WI38 (cell line): ENCODE results near the gene CHIC2.

Experiments
- H3K4me3 ChIP-seq: 2 replicates; pipeline ENCODE4 v1.5.1; 2011; ENCODE audit warnings: low read depth, mild to moderate bottlenecking, control low read depth, low read length
- TF ChIP-seq, protein P1 (sequence below): IDR thresholded peaks from 2 replicates; pipeline ENCODE4 v1.5.1; 2012; ENCODE audit warnings: low read depth, mild to moderate bottlenecking, control low read depth, low read length

Gene CHIC2

DNA sequence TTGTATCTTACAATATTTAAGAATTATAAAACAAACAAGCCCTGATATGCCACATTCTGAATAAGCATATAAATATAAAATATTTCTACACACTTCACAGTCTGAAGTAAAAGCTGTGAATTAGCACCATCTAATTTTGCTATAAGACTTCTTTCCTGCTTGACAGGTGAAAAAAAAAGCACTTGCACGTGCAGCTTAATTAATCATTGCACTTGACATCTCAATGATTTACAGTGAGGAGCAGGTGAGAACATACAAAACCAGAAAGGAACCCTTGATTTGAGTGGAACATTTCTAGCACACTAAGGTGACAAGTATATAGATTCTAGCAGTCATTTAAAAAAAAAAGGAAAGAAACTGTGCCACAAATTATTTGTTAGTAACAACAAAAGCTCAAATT, 47.9 kb downstream of the CHIC2 start:
- H3K4me3 ChIP-seq, result no peak overlapping the region
- TF ChIP-seq, protein P1, sequence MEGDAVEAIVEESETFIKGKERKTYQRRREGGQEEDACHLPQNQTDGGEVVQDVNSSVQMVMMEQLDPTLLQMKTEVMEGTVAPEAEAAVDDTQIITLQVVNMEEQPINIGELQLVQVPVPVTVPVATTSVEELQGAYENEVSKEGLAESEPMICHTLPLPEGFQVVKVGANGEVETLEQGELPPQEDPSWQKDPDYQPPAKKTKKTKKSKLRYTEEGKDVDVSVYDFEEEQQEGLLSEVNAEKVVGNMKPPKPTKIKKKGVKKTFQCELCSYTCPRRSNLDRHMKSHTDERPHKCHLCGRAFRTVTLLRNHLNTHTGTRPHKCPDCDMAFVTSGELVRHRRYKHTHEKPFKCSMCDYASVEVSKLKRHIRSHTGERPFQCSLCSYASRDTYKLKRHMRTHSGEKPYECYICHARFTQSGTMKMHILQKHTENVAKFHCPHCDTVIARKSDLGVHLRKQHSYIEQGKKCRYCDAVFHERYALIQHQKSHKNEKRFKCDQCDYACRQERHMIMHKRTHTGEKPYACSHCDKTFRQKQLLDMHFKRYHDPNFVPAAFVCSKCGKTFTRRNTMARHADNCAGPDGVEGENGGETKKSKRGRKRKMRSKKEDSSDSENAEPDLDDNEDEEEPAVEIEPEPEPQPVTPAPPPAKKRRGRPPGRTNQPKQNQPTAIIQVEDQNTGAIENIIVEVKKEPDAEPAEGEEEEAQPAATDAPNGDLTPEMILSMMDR, result no peak

DNA sequence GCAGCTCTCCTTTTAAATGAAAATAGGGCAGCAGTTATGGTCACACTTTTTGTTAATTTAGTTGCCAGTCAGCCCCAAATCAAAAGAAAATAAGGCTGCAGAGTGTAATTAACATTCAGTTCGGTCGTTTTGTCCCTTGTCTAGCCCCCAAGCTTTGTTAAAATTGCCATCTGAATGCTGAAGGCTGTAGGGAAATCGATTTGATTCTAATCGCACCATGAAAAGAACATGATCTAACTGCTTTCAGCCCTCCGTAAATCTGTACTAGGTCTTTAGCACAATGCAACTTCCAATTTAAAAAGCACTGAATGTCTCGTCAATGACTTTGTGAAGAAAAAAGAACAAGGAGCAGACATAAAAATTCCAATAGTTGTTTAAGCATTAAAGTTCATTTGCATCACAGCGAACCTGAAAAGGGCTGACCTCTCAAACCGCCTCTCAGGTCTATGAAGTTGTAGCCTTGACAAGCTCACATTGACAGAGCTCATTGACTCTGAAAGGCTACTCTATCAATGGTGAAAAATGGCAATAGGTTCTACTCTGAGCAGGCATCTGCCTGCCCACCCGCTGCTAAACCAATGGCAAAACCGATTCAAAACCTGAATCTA, 48.9 kb downstream of the CHIC2 start:
- no peak overlapping the region for H3K4me3 ChIP-seq
- TF ChIP-seq, protein P1, result no peak

DNA sequence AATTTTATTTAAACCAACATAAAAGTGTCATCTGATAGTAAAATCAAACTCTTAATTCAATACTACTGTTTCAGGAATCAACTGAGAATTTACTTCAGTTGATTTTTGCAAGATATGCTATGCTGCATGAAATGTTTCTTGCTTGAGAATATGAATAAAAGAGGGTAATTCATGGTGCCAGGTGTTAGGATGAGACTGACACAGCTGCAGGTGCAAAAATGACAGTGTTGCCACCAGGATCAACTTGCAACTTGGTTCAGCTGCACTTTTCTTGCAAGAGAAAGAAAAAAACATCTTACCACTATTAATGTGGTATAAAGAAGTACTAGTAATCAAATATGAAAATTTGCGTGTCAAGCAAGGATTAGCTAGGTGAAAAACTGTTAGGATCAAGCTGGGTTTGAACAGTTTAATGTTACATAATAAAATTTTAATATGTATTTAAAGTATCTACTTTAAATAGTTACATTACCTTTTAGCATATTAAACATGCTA, 49.7 kb downstream of the CHIC2 start:
- no peak overlapping the region for H3K4me3 ChIP-seq

DNA sequence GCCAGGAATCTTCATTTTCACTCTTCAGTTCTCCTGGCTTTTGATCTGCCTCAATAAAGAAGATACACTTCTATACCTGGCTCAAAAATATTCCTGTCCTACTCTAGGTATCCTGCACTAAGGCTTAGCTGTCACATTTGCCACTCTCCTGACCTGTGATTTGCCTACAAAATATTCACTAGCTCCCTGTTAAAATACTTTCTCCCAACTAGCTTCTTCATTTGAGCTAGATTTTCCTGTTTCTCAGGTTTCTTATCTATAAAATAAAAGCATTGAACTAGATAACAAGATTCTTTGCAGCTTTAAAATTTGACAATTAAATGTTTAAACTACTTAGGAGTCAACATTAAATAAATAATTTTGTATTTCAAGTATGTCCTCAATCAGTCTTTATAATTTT, 53.2 kb downstream of the CHIC2 start:
- TF ChIP-seq, protein P1, result no peak
- no peak overlapping the region for H3K4me3 ChIP-seq

More for the DNA sequence above, 49.7 kb downstream of the CHIC2 start:
- TF ChIP-seq, protein P1, result no peak

DNA sequence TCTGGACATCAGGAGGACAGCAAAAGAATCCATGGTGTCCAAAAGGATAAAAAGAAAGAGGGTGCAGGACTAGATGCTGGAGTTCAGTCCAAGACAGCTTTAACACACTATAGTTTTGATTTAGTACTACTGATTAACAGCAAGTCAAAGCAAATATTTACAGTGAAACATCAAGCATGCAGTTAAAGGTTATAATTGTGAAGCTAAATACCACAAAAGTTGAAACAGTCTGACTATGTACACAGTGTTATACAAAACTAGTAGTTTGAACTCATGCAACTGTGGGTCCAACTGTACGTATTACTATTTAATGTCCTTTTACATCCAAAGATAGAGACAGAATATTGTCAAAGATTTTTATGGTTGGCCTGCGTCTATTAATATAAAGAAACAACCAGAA, 57.6 kb downstream of the CHIC2 start:
- TF ChIP-seq, protein P1, result no peak
- no peak overlapping the region for H3K4me3 ChIP-seq

DNA sequence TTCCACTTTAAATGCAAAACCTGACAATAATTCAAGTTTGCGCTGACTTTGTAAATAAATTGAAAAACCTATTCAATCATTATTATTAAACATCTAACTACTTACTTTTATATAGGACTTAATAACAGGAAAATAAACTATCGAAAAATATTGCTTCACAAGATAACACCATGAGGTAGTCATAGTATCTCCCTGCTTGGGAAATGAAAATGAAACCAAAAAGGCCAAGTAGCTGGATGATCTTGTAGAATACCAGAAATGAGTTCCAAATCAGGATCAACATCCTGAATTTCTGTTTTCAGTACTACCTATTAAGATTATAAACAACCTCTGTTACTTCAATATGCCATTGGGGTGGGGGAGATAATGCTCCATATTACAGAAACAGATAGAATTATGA, 58.9 kb downstream of the CHIC2 start:
- TF ChIP-seq, protein P1, result no peak

DNA sequence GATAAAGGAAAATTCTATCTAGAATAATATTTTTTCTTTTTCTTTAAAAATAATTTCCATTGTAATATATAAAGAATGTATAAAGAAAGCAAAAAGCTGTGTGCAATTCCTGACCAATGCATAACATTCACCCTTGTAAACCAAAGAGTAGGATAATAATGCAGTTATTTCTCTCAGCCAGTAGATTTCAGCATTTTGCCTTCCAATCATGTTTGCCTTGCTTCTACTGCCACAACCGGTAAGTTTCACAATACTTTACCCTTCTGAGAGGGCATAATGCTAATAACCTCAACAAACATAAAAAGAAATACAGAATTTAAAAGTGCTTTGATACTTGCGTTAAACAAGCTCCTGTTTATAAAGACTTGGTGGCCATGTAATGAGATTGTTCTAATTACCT, 59.9 kb downstream of the CHIC2 start:
- TF ChIP-seq, protein P1, result no peak
- H3K4me3 ChIP-seq, result no peak overlapping the region

More for the DNA sequence above, 58.9 kb downstream of the CHIC2 start:
- H3K4me3 ChIP-seq, result no peak overlapping the region
